ENCODE data around the gene LTB. TPM values are rescaled to one million over a fixed set of nuclear protein-coding genes. Genes with fewer than 3 reads are reported as not detected.

LTB gene
- polyA plus RNA-seq, 1 of the 3 experiments (the other 2 are of a cell fraction) = 0.10 TPM

GRCh38 chr6:31607317-31607716 is 25.1 kb upstream of the LTB start:
- 76% methylated on average over 1 of the region's 1 CpG for WGBS (ENCODE audit: low lambda C conversion rate)
- H3K9me2 ChIP-seq = no peaks in the 10 kb centered on the region
- H3K4me1 ChIP-seq (ENCODE audit: control insufficient read depth in 1 of 2, insufficient read depth in 2 of 2, low read depth in 1 of 2, low read length in 1 of 2) = no peaks in the 10 kb centered on the region; a peak in 1 of 4 replicates
- no peak overlapping the region for H3K4me2 ChIP-seq
- H3K4me3 ChIP-seq (ENCODE audit: low read depth in 2 of 2, low read length in 1 of 2) = no peak overlapping the region
- CTCF ChIA-PET = interaction anchor here (1.8 to 1.9 kb wide), 2 partner anchors 9 to 27 kb away, joined by 5 to 12 read pairs; no protein-coding TSS in a partner anchor
- no peaks in the 10 kb centered on the region for H4K20me1 ChIP-seq (ENCODE audit: insufficient read depth)
- H2AFZ ChIP-seq (ENCODE audit: low read depth) = no peak overlapping the region
- H3K27ac ChIP-seq (ENCODE audit: low read depth in 2 of 2, low read length in 1 of 2) = no peak overlapping the region
- POLR2A ChIA-PET = interaction anchor here (1.0 kb wide), 1 partner anchor 65 kb away, joined by 6 read pairs; the partner anchor contains the start of gene DDX39B
- TF ChIP-seq FOXJ3 (CRISPR knock-in tag; IDR thresholded peaks at IDR 0.05) (no peak), IRF3 (IDR thresholded peaks at IDR 0.05; ENCODE audit: low read depth, low read length) (no peak), USF1 (IDR thresholded peaks at IDR 0.05; ENCODE audit: borderline replicate concordance, low read depth) (no peak)
- H3K27me3 ChIP-seq (ENCODE audit: insufficient read depth) = no peaks in the 10 kb centered on the region
- no peak for DNase-seq
- no peaks in the 10 kb centered on the region for H3K36me3 ChIP-seq (replicated peaks in 1 of 2; ENCODE audit: control insufficient read depth in 1 of 2, insufficient read depth in 2 of 2, low read length in 1 of 2)
- H3K79me2 ChIP-seq (ENCODE audit: insufficient read depth) = no peaks in the 10 kb centered on the region
- H3K9ac ChIP-seq = no peak overlapping the region
- H3K9me3 ChIP-seq = no peaks in the 10 kb centered on the region
- H3F3A ChIP-seq (replicated peaks; ENCODE audit: insufficient read depth) = no peaks in the 10 kb centered on the region

- Histone ChIP-seq H2AFZ (ENCODE audit: low read depth) (no peak overlapping the region), H3K4me2 (no peak overlapping the region), H3K9me2 (no peaks in the 10 kb centered on the region), H3K9ac (no peak overlapping the region), H3F3A (replicated peaks; ENCODE audit: insufficient read depth) (peaks cover 3% of the 10 kb centered on the region), H3K36me3 (replicated peaks in 1 of 2; ENCODE audit: control insufficient read depth in 1 of 2, insufficient read depth in 2 of 2, low read length in 1 of 2) (no peaks in the 10 kb centered on the region), H3K27me3 (ENCODE audit: insufficient read depth) (no peaks in the 10 kb centered on the region), H3K9me3 (no peaks in the 10 kb centered on the region), H4K20me1 (ENCODE audit: insufficient read depth) (no peaks in the 10 kb centered on the region), H3K27ac (ENCODE audit: low read depth in 2 of 2, low read length in 1 of 2) (no peak overlapping the region), H3K79me2 (ENCODE audit: insufficient read depth) (no peaks in the 10 kb centered on the region), H3K4me3 (ENCODE audit: low read depth in 2 of 2, low read length in 1 of 2) (no peak overlapping the region; a peak in 1 of 4 replicates), H3K4me1 (ENCODE audit: control insufficient read depth in 1 of 2, insufficient read depth in 2 of 2, low read depth in 1 of 2, low read length in 1 of 2) (no peaks in the 10 kb centered on the region)
- CTCF ChIA-PET = interaction anchor here (1.0 to 13.5 kb wide), 10 partner anchors 10 to 230 kb away, joined by 3 to 312 read pairs (median 17); partner anchors contain the start of genes AIF1, ATP6V1G2, DDX39B and LST1
- WGBS (ENCODE audit: low lambda C conversion rate) = 3% methylated on average over 2 of the region's 2 CpGs
- POLR2A ChIA-PET = interaction anchor here (1.6 kb wide), 1 partner anchor 50 kb away, joined by 5 read pairs; the partner anchor contains the start of genes ATP6V1G2 and NFKBIL1
- TF ChIP-seq POLR2AphosphoS5 (IDR thresholded peaks at IDR 0.05; ENCODE audit: low read depth, low read length) (no peak), CTCF (IDR thresholded peaks at IDR 0.05) (peak; percentile 59), MXI1 (IDR thresholded peaks at IDR 0.05; ENCODE audit: low read depth, low read length) (peak; percentile 51; the same call in 1 of the 2 replicates), CHD2 (IDR thresholded peaks at IDR 0.05; ENCODE audit: low read length, partially characterized antibody) (no peak), SMC3 (IDR thresholded peaks at IDR 0.05; ENCODE audit: low read depth, low read length) (peak; percentile 55; the same call in 1 of the 2 replicates), FOXJ3 (CRISPR knock-in tag; IDR thresholded peaks at IDR 0.05) (no peak), USF1 (IDR thresholded peaks at IDR 0.05; ENCODE audit: borderline replicate concordance, low read depth) (no peak), RAD21 (IDR thresholded peaks at IDR 0.05; ENCODE audit: low read length) (peak; percentile 49)
- peak; percentile 70 for DNase-seq
These were observed 14.8 kb upstream of the LTB start for GRCh38 chr6:31597006-31597405.
